ENCODE results near the gene SEMA7A.

The SEMA7A gene

DNA sequence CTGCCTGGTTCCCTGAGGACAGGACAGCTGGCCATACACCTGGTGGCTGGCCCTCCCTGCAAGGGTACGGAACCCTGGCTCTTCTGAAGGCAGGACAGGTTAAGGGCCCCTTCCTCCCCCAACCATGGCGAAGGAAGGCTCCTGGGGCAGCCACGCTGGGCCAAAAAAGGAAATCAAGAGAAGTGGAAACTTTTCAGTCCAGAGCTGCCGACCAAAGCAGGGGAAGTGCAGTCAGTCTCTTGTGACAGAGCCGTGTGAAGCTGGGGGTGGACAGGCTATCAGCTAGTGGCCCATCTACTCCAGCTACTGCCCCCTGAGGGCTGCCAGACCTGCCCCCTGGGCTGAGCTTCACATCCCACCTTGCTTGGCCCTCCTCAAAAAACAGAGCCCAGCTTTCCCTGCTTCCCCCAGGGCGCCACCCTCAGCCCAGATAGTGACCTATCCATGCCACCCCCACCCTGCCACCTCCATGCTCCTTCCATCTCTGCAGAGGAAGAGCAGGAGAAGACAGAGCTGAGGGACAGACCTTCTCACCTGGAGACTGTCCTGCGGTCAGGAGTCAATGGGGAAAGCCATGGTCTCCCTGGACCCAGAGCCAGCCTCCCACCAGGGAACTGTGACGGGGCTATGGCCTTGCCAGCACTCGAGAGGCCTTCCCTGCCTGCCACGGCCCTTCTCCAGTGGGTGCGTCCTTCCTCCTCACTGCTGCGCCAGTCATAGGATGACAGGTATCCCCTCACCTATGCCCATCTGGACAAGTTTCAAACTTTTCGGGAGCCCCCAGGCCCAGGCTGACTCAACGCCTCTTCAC, 4.6 kb downstream of the SEMA7A start:
- DNase-seq, result no peak

DNA sequence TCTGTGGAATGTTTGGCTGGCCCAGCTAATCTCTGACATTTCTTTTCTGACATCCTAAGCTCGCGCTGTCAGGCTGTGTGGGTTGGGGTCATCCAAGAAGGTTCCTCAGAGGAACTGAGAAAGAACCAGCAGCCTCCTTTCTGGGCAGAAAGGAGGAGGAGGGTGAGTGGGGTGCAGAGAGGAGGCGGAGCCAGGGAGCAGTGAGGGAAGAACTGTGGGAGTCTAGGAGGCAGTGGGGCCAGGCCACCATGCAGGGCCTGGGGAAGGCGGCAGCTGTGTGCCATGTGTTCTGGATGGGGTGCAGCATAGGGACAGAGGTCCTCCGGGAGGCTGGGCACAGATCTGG, 5.3 kb downstream of the SEMA7A start:
- no peak for DNase-seq

- no peak for DNase-seq
Observed at GRCh38 chr15:74427607-74428441, 5.9 kb downstream of the SEMA7A start.

DNA sequence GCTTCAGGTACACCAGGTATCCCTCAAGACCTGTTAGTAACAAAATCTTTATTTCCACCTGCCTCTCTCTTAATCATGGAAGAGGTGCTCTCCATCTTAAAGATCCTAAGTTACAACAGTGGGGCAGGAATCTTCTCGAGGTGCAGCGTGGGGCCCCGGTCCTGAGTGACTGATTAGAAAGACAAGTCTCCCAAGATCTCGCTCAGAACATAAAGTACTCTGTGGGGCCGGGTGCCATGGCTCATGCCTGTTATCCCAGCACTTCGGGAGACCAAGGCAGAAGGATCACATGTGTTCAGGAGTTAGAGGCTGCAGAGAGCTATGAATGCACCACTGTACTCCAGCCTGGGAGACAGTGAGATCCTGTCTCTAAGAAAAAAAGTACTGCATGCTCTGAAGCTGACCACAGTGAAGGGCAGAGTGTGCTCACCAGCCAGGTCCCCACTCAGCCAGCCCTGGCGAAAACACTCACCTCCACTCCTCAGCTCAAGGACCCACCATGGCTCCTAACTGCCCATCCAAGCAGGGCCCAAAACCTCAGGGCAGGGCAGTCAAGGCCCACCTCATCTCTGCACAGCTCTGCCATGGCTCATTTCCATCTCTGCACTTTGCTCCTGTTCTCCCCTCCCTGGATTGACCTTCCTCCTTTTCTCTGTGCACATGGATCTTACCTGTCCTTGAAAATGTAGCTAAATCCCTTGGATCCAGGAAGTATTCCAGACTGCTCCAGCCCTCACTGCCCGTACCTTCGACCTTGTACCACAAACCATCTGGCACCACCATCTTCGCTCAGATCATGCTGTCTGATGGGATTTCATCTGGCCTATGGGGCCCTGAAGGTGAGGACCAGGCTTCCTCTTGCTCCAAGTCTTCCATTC, 7.1 kb downstream of the SEMA7A start:
- no peak for DNase-seq

DNA sequence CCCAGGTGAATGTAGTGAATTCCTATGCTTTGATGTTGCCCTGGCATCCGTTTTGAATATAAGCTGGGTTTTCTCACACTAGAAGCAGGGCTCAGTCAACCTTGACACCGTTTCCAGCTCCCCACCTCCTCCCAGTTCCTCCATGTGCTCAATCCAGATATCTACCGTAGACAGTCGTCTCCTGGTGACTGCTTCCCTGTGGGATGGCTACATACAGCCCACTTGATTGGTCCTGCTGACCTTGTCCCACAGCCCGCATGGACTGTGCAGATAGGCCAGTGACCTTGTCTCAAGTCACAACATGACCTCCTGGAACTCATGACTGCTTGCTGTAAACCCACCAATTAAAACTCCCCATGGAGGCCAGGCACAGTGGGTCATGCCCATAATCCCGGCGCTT, 8.1 kb downstream of the SEMA7A start:
- no peak for DNase-seq

GRCh38 chr15:74424901-74425528, 8.7 kb downstream of the SEMA7A start:
- no peak for DNase-seq

DNA sequence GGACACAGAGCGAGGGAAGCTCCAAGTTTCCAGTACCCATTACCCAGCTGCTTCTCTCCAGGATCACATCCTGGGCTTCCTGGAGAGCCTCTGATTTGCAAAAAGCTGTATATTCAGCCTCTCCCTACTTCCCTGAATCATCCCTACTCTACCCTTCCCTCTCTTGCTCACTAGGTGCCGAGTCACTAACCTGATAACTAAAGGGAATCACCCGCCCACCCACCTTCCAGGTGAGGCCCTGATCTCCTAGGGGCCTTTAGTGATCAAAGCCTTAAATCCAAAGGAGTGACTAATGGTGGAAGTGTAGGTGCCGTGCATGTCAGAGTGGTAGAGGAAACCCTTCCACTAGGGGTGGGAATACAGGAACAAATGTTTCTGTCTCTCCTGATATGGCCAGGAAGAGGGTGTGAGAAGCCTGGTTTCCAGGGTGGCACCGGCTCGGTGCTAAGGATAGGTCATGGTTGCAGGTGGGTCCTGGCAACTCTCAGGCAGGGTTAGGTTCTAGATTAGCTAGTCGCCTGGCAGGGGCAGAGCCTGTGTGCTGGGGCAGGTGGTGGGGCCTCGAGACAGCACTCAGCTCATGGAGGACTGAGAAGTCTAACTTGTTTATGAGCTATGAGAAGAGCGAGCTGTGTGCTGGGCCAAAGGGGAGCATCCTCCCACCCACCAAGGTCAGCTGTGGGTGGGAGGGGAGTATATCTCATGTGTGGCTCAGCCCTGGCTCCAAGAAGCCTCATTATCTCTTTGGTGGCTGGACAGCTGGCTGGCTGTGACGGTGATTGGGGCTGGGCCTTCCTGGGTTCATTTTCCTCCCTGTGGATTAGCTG, 10.1 kb downstream of the SEMA7A start:
- DNase-seq, result no peak

- DNase-seq, result no peak
Observed at GRCh38 chr15:74422652-74423430, 10.9 kb downstream of the SEMA7A start.

DNA sequence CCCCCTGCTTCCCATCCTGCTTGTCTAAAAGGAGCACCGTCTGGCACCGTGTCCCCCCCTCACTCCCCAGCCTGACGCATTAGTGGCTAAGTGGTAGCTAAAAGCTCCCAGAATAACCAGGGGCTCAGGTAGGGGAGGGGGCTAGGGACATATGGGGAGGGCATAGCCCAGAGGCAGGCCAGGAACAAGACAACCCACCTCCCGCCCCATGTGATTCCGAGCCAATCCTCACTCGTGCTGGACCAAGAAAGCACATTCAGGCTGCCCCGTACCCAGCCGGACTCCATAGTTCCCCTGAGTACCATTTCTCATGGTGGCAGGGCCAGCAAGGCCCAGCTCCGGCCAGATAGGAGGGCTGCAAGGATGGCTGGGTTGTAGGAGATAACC, 11.5 kb downstream of the SEMA7A start:
- no peak for DNase-seq

- DNase-seq, result no peak
Observed at GRCh38 chr15:74421302-74422245, 12.2 kb downstream of the SEMA7A start.

DNA sequence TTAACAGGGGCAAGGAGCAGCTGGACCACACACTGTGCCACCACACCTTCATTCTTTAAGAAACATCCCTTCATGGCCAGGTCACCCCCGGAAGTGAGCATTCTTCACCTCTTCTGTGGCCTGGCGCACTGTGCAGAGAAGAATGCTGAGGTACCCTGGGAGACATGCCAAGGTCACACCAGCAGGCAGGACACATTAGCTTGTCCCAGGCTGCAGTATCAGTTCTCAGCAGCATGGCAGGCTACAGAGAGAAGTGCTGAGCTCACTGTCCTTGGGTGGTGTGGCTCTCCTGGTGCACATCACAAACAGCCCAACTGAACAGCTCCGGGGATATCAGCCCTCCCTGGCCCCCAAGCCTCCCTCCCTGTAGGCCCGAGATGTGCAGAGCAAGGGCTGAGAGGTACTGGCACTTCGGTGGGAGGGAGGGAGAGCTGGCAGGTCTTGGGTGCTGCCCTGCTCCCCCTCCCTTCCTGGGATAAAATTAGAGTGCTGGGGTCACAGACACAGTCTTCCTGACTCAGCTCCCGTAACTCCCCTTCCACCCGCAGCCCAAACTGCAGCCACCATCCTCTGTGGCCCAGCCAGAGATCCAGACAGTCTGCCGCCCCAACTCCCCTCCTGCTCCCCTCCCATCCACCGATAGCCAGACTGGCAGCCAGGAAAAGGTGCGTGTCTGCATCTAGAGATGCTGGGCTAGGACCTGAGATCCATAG, 13.4 kb downstream of the SEMA7A start:
- no peak for DNase-seq

GRCh38 chr15:74419432-74419831, 14.3 kb downstream of the SEMA7A start:
- DNase-seq, result no peak

DNA sequence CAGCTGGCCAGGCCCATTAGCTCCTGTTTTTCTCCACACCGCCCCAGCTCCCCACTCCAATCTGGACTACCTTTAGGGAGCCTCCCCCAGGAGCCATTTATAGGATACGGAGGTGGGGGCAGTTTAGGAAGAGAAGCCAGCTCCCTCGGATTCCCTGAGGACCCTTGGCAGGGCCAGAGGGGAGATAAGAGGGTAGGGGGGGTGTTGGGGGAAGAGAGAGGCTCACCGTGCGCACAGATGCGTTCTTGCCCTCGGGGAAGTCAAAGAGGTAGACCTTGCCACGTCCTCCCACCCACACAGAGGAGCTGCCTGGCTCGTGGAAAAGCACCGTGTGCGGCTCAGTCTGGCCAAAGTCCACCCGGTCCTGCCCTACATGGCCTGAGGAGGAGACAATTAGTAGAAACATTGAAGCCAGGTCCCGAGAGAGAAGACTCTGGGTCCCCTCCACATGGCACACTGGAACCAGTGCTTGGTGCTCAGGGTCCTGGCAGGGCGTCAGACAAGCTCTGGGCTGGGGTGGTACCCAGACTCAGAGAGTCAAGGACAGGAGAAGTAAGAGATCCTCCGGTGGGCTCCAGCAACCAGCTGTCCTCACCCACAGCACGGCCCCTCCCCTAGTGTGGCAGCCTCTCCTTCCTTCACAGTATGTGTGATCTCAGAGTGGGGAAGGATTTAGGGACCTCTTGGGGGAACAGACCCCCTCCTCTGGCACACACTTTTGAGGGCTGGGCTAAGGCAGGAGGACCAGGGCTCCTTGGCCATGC, 15.0 kb downstream of the SEMA7A start:
- no peak for DNase-seq

- no peak for DNase-seq
Observed at GRCh38 chr15:74417670-74418069, 16.1 kb downstream of the SEMA7A start.

DNA sequence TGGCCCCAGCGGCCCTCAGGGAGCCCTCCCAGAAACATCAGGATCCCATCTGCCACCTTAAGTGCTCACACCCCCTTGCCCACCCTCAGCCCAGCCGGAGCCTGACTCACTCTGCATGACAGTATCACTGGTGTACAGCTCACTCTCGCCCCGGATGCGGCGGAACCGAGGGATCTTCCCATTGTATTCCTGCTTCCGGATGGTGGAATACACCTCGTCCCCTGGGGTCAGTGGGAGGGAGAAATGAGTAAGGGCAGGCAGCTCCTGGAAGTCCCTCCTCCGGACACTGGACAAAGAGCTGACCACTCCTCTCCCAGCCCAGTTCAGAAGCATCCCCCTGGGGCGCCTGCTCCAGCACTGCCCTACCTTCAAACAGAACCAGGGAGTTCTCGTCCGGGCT, 16.5 kb downstream of the SEMA7A start:
- DNase-seq, result peak; percentile 5

DNA sequence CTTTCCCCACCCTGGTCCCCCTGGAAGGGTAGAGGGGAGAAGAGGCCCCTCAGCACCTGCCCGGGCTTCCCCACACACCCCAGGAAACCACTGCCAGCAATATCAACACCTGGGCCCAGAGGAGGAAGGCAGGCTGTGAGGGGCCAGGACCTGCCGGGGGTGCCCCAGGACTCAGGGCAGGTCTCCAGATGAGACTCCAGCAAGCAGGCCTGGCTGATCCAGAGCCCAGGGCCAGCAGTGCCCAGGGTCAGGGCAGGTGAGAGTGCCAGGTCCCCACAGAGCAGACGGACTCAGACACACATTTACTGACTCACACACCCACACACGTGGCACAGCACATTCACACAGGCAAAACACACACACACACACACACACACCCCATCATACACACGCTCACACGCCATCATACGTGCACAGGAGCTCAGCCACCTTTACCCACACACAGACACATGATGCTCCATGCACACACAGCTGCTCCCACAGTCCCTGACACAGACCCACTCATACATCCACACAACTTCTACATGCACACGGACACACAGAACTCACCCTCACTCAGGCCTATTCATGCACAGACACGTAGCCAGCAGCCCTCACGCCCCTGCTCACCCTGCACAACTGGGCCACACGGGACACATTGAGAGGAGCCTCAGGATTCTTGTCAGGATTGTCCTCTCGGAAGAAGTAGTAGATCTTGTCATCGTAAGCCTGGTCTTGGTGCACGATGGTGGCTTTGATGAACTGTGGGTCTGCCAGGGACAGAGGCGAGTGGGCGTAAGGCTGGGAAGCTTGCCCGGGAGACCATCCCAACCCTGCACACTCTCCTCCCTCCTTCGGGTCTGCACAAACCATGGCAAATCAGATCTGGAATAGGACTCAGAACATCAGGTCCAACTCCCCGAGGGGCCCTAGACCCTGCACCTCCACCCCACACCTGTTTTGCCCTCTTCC, 17.5 kb downstream of the SEMA7A start:
- no peak for DNase-seq

Data from NCI-H2171 (cell line).